ENCODE results near the gene TAPBPL. TPM values are rescaled to one million over a fixed set of nuclear protein-coding genes. Genes with fewer than 3 reads are reported as not detected.
"Not testable (repeated sequence)": the region's sequence is repeated elsewhere in the genome, so short reads cannot be mapped to it uniquely, and the experiment has no call there.

Gene TAPBPL
- total RNA-seq, 1 donor from 2014 or later, result 49.0 TPM

DNA sequence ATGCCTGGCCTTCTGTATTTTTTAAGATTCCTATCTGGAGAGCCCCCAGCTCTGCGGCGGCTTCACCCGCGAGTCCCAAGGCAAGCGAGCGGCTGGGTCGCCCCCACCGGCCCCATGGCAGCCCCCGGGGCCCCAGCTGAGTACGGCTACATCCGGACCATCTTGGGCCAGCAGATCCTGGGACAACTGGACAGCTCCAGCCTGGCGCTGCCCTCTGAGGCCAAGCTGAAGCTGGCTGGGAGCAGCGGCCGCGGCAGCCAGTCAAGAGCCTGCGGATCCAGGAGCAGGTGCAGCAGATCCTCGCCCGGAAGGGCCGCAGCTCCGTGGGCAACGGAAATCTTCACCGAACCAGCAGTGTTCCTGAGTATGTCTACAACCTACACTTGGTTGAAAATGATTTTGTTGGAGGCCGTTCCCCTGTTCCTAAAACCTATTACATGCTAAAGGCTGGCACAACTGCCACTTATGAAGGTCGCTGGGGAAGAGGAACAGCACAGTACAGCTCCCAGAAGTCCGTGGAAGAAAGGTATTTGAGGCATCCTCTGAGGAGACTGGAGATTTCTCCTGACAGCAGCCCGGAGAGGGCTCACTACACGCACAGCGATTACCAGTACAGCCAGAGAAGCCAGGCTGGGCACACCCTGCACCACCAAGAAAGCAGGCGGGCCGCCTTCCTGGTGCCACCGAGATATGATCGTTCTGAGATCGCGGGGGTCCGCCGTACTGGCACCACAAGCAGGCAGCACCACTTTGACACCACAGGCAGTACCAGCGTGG, 25.9 kb downstream of the TAPBPL start:
- intact Hi-C loops (cut with micrococcal nuclease), result not testable (repeated sequence)

GRCh38 chr12:6478416-6478815, 26.6 kb downstream of the TAPBPL start:
- intact Hi-C loops (cut with micrococcal nuclease), result no loop called here

GRCh38 chr12:6488240-6488639, 36.4 kb downstream of the TAPBPL start:
- intact Hi-C loops (cut with micrococcal nuclease), result no loop called here

DNA sequence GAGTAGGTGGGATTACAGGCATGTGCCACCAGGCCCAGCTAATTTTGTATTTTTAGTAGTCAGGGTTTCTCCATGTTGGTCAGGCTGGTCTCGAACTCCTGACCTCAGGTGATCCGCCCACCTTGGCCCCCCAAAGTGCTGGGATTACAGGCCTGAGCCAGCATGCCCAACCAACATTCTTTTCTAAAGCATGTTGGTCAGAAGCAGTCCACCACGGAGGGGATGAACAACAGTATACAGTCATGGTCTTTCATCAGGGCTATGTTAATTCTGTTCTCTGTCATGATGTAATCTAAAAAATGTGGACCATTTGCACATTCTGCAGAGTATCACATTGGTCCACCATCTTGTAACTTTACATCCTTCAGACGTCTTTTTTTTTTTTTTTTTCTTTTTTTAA, 37.6 kb downstream of the TAPBPL start:
- intact Hi-C loops (cut with micrococcal nuclease), result no loop called here

GRCh38 chr12:6490673-6491072, 38.8 kb downstream of the TAPBPL start:
- intact Hi-C loops (cut with micrococcal nuclease), result loop anchor here (5.0 kb wide), 1 partner anchor 362 kb away; the partner anchor contains the start of genes CDCA3 and USP5

- intact Hi-C loops (cut with micrococcal nuclease), result loop anchor here (1.0 to 5.0 kb wide), 5 partner anchors 23 to 359 kb away; partner anchors contain the start of genes CDCA3, IFFO1, NOP2 and USP5
Measured at GRCh38 chr12:6492838-6493496, 41.1 kb downstream of the TAPBPL start, which contains the start of gene MRPL51. Gene MRPL51 (minus strand): TSS chr12:6493262. CDS start chr12:6493136, 126 bp downstream.

DNA sequence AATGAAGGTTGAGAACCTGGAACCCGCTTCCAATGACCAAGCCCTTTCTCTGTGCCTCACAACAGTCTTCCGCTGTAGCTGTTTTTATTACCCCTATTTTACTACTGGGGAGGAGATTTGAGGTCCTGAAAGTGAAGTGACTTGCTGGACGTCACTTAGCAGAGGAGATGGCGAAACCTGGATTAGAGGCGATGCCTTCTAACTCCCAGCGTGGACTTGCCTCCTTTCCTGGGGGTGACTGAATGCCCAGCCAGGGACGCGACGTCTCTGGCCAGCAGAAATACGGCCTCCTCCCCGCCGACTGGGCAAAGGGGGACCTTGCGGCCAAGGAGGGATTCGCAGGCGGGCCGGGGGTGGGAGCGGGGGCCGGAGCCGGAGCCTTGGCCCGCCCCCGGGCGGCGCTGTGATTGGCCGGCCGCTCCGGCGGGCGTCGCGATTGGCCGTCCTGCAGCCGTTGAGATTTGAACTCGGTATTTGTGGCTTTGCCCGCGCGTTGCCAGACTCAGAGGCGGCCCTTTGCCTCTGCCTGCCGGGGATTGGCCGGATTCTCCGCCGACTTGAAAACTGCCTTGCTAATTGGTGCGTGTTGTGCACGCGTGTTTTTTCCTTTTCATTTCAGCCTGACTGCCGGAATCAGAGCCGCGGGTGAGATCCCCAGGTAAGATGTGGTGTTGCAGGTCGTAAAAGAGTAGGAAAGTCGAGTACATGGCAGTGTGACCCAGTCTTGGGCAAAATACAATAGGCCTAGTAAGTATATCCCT, 41.8 kb downstream of the TAPBPL start, which contains the start of gene NCAPD2:
NCAPD2 (plus strand) TSS at position 606 of the 761 bp plus-strand sequence. CDS start 997 bp downstream, outside the sequence.
- intact Hi-C loops (cut with micrococcal nuclease), result loop anchor here (1.0 to 5.0 kb wide), 8 partner anchors 23 to 359 kb away; partner anchors contain the start of genes CDCA3, GAPDH, IFFO1 and NOP2

- intact Hi-C loops (cut with micrococcal nuclease), result loop anchor here (1.0 to 5.0 kb wide), 4 partner anchors 40 to 358 kb away; partner anchors contain the start of genes CDCA3, GAPDH, USP5 and ZNF384
Measured at GRCh38 chr12:6494258-6494743, 42.5 kb downstream of the TAPBPL start.

DNA sequence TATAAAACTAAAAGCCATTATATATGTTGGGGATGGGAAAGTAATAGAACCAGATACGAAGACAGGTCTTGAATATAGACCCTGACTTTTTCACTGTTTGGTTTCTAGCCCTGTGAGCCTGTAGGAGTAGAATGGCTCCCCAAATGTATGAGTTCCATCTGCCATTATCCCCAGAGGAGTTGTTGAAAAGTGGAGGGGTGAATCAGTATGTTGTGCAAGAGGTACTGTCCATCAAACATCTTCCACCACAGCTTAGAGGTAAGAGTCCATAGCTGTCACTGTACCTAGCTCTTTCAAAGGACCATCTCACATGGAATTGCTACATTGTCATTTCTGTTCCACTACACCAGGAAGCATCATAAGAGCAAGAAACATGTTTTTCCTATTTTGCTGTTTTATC, 43.1 kb downstream of the TAPBPL start:
- intact Hi-C loops (cut with micrococcal nuclease), result loop anchor here (1.0 to 5.0 kb wide), 4 partner anchors 39 to 357 kb away; partner anchors contain the start of genes CDCA3, GAPDH, USP5 and ZNF384

DNA sequence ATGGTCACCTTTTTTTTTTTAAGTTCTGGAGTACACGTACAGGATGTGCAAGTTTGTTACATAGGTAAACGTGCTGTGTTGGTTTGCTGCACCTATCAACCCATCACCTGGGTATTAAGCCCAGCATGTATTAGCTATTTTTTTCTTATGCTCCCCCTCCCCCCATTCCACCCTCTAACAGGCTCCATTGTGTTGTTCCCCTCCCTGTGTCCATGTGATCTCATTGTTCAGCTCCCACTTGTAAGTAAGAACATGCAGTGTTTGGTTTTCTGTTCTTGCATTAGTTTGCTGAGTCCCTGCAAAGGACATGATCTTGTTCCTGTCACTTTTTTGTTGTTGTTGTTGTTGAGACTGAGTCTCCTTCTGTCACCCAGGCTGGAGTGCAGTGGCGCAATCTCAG, 45.4 kb downstream of the TAPBPL start:
- intact Hi-C loops (cut with micrococcal nuclease), result not testable (repeated sequence)

DNA sequence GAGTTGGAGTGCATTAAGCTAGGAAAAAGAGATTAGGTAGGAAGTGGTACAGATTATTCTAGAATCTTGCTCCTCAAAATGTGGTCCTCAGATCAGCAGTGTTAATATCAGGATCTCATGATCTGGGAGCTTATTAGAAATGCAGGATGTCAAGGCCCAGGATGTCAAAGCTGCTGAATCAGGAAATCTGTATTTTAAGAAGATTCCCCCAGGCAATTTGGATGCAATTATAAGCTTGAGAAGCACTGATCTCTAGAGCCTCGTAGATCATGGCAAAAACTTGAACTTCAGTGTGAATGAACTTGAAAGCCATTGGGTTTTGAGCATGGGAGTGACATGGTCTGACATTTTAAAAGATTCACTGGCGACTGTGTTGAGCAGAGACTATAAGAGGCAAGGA, 48.6 kb downstream of the TAPBPL start:
- intact Hi-C loops (cut with micrococcal nuclease), result no loop called here

DNA sequence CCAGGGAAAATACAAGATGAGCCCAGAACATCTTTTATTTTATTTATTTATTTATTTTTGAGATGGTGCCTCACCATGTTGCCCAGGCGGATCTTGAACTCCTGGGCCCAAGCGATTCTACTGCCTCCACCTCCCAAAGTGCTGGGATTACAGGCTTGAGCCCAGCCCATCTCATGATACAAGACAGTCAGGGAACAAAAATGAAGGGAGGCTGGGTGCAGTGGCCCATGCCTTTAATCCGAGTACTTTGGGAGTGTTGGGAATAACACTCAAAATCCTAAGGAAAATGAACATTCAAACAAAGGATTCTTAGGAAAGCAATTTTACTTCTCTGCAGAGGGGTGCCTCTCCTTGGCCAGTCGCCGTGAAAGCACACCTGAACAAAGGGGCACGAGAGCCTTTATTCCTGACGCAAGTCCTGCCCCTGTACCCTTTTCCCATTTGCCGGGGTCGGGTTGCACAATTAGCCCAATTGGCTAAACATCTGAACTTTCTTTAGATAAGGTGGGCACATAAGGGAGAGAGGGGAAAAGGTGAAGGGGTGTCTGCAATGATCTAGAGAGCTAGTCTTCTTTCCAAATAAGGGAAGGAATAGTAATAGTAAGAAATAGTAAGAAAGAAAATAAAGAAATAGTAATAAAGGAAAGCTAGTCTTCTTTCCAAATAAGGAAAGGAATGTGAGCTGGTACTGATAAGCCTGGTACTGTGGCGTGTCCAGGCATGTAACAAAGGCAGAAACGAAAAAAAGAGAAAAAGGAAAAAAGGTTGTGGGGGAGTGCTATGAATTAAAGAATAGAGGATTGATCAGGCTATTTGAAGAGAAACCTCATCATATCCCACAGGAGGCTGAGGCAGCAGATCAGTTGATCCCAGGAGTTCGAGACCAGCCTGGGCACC, 55.5 kb downstream of the TAPBPL start:
- intact Hi-C loops (cut with micrococcal nuclease), result no loop called here

DNA sequence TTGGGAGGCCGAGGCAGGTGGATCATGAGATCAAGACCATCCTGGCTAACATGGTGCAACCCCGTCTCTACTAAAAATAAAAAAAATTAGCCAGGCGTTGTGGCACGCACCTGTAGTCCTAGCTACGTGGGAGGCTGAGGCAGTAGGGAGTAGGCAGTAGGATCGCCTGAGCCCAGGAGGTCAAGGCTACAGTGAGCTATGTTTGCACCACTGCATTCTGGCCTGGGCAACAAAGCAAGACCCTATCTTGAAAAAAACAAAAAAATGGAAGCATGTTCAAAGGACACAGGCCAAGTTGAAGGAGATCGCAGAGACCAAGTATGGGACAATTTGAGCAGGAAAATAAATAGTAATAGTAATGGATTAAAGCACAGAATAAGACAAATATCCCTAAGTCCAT, 56.2 kb downstream of the TAPBPL start:
- intact Hi-C loops (cut with micrococcal nuclease), result no loop called here

Other genes starting within 250 kb of the TAPBPL start
- not detected in 2 replicates for gene PLEKHG6, start 141.4 kb upstream of the TAPBPL start, total RNA-seq
- 47.2 and 50.8 TPM in 2 replicates for gene TNFRSF1A, start 110.0 kb upstream of the TAPBPL start, total RNA-seq
- gene SCNN1A, start 76.5 kb upstream of the TAPBPL start, total RNA-seq, result 0.09 and 0.32 TPM in 2 replicates
- 0.14 and 0.20 TPM in 2 replicates for gene LTBR, start 67.9 kb upstream of the TAPBPL start, total RNA-seq
- 59.0 and 60.3 TPM in 2 replicates for gene CD27, start 7.1 kb upstream of the TAPBPL start, total RNA-seq
- gene VAMP1, start 18.6 kb downstream of the TAPBPL start, total RNA-seq, result 44.0 and 47.8 TPM in 2 replicates
- gene MRPL51, start 41.2 kb downstream of the TAPBPL start, total RNA-seq, result 234 and 248 TPM in 2 replicates
- 154 and 166 TPM in 2 replicates for gene NCAPD2, start 42.1 kb downstream of the TAPBPL start, total RNA-seq
- 5,041 and 5,044 TPM in 2 replicates for gene GAPDH, start 82.5 kb downstream of the TAPBPL start, total RNA-seq
- gene IFFO1, start 104.0 kb downstream of the TAPBPL start, total RNA-seq, result 21.9 and 22.9 TPM in 2 replicates
- 93.3 and 94.4 TPM in 2 replicates for gene NOP2, start 116.2 kb downstream of the TAPBPL start, total RNA-seq
- 257 and 265 TPM in 2 replicates for gene CHD4, start 155.3 kb downstream of the TAPBPL start, total RNA-seq
- gene LPAR5, start 183.9 kb downstream of the TAPBPL start, total RNA-seq, result 6.2 and 6.7 TPM in 2 replicates
- gene ACRBP, start 195.4 kb downstream of the TAPBPL start, total RNA-seq, result 1.5 and 1.7 TPM in 2 replicates
- gene ING4, start 211.1 kb downstream of the TAPBPL start, total RNA-seq, result 20.7 and 21.3 TPM in 2 replicates
- gene ZNF384, start 237.3 kb downstream of the TAPBPL start, total RNA-seq, result 86.1 and 91.5 TPM in 2 replicates
- gene PIANP, start 248.8 kb downstream of the TAPBPL start, total RNA-seq, result not detected in 2 replicates